GM18951 (cell line): Measurements from ENCODE around the gene ZNF148.

Experiments used
- POLR2A ChIP-seq: IDR thresholded peaks from 4 replicates; pipeline ENCODE4 v1.6.1; 2011; ENCODE audit warnings: mild to moderate bottlenecking; ENCODE audit not compliant: insufficient read length, insufficient read depth; ENCODE audit errors: extremely low read depth
- in situ Hi-C: fragments of 300-500 bp; cut with MboI; formaldehyde crosslinking; loops from one replicate; pipeline ENCODE4 v1.12.0; 2022; ENCODE audit warnings: low sequenced_read_pairs, mixed read lengths, inconsistent platforms; ENCODE audit not compliant: unreplicated experiment

The ZNF148 gene

DNA sequence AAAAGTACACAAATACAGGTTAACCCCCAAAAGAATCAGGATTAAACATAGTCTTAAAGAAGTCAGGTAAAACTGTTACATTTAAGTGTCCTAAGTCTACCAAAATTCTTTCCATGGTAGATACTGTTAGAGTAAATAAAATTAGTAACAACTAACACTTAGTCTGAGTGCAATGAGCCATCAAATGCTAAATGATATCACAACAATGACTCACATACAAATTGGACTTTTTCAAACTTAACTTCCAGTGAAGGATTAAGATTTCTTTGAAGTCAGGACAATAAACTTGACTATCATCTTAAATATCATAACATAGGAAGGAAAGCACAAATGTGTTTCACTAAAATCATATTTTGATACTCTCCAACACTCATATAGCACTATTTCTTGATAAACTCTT is 43.9 kb downstream of the ZNF148 start:
- in situ Hi-C loops = no loop called here
- no peak for TF ChIP-seq POLR2A

DNA sequence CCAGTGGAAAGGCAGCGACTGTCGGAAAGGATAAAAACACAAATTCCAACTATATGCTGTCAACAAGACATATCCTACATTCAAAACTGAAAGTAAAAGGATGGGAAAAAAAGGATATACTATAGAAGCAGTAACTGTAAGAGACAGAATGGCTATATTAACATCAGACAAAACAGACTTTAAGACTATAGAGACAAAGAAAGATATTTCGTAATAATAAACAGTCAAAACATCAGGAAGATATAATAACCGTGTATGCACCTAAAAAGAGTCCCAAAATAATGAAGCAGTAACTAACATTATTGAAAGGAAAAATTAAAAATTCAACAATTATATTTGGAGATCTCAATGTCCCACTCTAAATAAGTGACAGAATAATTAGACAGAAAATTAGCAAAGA is 48.2 kb downstream of the ZNF148 start:
- in situ Hi-C loops = no loop called here
- no peak for TF ChIP-seq POLR2A

DNA sequence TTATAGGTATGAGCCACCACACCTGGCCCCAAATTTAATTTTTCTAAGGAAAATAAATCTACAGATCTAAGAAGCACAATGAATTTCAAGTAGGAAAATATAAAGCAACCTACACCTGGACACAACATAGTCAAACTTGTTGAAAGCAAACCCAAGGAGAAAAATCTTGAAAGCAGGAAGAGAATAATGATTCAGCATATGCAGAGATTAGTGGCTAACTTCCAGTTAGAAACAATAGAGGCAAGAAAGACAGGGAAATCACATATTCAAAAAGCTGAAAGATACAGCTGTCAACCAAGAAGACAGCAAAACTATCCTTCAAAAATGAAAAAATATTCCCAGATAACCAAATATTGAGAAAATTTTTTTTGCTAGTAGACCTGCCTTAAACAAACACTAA is 49.4 kb downstream of the ZNF148 start:
- no peak for TF ChIP-seq POLR2A
- in situ Hi-C loops = no loop called here

DNA sequence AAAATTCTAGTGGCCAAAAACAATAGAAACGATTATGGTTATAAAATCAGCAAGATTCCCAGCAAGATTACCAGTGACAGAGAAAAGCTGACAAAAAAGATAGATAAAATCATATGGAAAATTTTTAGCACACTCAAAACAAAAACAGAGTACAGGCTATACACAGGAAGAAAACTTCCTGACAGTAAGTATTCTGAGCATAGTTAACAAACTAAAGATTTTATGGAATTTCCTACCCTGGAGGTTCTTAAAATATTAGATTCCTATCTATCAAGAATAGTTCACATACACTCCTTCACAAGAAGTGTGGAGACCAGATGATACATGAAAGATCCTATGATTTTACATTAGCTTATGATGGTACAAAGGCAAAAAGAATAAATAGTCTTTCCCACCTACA is 50.8 kb downstream of the ZNF148 start:
- in situ Hi-C loops = no loop called here
- TF ChIP-seq POLR2A = no peak

DNA sequence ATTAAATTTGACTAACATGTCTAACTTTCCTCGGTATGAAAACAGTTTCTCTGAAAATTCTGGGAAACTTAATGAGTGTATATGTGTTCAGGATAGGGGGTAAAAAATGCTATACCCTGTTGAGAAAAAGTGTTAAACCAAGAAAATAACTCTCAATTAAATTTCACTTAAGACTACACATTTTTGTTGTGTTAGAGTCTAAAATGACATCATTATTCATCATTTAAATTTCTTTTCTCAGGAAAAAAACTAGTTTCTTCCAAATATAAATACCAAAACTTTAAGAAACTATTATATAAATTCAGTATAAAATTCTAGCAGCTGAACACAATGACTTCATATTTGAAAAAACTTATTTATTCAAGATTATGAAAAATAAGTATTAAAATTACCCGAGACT is 52.2 kb downstream of the ZNF148 start:
- in situ Hi-C loops = no loop called here
- no peak for TF ChIP-seq POLR2A

DNA sequence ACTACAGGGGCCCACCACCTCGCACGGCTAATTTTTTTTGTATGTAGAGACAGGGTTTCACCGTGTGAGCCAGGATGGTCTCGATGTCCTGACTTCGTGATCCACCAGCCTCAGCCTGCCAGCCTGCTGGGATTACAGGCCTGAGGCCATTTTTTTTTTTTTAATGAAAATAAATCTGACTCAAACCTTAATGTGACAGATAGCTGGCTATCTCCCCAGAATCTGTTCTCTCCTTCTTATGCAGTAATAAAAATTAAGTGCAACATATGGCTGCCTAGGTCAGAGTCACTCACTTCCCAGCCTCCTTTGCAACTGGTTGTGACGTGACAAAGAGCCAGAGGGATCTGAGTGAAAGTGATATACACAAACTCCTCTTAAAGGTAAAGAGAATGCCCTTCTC is 53.0 kb downstream of the ZNF148 start:
- TF ChIP-seq POLR2A = no peak
- in situ Hi-C loops = no loop called here

DNA sequence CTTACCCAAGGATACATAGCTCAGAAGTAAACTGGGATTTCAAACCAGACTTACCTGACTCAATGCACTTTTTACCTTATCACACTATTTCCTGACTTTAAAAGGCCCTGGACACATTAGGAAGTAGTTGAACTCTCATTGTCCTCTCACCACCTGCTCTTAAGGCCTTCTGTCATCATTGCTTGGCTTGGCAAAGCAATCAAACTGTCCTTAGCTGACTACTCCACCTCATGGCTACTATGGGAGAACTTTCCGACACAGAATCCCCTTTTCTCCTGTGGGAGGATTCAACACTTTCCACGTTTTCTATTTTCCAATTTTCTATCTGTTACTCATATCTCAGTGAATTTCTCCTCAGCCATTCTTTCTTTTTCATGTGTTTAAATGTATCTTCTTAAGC is 55.4 kb downstream of the ZNF148 start:
- in situ Hi-C loops = no loop called here
- no peak for TF ChIP-seq POLR2A

DNA sequence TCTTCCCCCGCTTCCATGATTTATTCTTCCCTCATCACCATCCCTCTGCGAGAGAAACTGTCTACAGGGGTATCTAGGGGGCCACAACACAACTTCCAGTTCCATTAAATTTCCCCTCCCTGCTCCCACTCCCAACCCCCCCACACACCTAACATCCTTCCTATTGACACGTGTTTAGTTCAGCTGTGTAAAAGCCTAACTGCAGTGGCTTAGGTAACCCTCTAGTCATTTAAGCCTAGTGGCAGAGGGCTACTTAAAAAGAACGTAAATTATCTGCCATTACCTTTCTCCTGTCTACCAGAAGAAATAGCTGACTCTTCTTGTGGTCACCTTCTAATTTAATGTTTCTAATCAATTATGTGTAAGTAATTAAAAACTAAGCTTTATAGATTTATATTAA is 56.3 kb downstream of the ZNF148 start:
- in situ Hi-C loops = no loop called here
- no peak for TF ChIP-seq POLR2A

DNA sequence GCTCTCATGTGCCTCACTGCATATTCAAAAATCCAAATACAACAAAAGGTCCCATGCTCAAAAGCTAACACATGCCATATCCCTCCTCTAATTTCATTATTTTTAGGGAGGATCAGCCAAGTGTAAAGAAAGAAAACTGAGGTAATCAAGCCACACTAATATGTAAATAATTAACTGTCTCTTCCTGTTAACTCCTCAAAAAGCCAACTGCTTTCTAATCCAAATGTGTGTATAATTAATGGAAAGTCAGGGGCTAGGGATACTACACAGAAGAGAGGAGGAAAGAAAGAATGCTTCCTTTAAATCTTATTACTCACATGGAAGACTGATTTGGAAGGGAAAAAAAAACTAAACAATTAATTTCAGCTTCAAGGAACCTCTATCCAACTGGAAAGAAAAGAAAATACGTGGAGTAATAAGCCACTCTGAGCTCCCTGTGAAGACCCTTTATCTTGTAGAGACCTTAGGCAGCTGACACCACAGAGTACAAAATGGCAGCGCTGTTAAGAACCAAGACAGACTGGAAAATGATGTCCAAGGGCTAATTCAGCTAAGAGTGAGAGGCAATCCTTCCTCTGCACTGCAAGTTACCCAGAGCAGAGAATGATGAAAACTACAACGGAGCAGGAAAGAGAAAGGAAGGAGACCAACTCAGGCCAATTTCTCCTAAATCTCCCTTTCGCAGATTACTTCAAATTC is 56.8 kb downstream of the ZNF148 start:
- no peak for TF ChIP-seq POLR2A
- in situ Hi-C loops = no loop called here

DNA sequence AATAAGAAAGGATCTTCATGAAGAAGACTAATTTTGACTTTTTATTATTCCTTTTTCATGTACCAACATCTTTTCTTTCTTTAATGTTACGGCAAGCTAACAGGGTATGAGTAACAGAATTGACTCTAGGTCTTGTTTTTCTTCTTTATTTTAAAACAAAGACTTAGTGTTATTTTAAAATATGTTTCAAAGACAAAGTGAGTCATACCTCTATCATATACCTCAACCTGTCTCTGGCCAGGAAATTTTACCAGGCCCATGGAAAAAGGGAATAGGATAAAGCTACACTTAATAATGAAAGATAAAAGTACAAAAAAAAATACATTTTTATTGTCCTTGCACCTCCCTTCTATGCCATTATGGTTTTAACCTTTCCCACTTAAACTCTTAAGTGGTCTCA is 57.4 kb downstream of the ZNF148 start:
- no peak for TF ChIP-seq POLR2A
- in situ Hi-C loops = no loop called here

DNA sequence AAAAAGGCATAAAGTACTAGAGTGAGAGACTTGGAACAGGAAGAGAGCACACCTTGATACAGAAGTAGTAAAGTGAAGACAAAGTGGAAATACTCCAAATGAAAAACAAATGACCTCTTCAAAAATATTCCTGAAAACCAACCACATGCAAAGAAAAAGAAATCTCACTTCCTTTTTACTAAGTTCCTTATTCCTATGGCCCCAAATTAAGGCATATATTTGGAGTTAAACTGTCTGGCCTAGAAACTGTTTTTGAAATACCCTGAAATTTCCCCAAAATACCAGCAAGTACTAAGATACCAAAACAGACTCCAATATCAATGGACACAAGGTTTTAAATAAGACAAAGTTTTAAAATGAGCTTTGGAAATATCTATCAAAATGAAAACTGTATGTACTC is 58.2 kb downstream of the ZNF148 start:
- no peak for TF ChIP-seq POLR2A
- in situ Hi-C loops = no loop called here

DNA sequence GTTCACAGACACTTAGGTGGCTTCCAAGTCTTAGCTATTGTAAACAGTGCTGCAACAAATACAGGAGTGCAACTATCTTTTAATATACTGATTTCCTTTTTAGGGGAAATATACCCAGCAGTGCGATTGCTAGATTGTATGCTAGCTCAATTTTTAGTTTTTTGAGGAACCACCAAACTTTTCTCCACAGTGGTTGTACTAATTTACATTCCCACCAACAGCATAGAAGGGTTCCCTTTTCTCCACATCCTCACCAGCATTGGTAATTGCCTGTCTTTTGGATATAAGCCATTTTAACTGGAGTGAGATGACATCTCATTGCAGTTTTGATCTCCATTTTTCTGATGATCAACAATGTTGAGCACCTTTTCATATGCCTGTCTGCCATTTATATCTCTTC is 58.9 kb downstream of the ZNF148 start:
- no peak for TF ChIP-seq POLR2A
- in situ Hi-C loops = no loop called here

DNA sequence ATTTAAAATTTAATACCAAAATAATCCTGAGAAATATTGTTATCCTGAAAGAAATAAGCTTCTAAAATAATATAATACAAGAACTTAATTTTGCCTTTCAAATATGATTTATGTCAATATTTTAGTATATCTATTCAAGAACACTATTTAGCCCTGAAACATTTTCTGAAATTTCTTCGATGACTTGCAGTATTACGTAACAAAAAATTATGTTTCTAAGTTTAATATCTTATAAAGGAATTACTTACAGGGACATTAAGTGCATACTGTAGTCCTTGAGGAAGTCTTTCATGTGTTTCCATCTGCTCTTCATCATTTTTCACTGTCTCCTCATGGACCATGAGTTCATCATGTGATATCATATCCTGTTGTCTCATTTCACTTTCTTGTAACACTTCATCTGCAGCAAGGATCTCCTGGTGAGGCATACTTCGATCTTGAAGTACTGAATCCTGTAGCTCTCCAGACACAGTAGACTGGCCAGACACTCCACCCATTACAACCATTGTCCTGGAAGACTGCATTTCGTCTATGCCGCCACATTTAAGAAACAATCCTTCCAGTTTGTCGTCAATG is 62.0 kb downstream of the ZNF148 start:
- in situ Hi-C loops = no loop called here

DNA sequence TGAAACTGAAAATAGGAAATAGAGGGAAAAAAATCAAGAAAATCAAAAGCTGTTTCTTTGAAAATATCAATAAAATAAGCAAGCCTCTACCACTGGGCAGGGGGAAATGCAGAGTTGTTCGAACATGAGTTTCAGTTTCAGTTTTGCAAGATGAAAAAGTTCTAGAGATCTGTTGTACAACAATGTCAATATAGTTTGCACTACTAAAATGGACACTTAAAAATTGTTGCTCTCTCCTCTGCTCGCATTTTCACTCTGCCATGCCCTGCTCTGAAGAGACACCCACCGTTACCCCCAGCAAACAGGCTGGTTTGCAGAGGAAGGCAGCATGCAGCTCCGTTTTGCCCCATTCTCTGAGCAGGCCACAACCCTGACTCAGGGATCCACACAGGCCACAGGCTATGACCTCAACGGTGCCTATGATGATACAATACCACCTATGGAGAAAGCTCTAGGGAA is 64.5 kb downstream of the ZNF148 start:
- no peak for TF ChIP-seq POLR2A
- in situ Hi-C loops = no loop called here

More for the DNA sequence above, 62.0 kb downstream of the ZNF148 start:
- TF ChIP-seq POLR2A = no peak

DNA sequence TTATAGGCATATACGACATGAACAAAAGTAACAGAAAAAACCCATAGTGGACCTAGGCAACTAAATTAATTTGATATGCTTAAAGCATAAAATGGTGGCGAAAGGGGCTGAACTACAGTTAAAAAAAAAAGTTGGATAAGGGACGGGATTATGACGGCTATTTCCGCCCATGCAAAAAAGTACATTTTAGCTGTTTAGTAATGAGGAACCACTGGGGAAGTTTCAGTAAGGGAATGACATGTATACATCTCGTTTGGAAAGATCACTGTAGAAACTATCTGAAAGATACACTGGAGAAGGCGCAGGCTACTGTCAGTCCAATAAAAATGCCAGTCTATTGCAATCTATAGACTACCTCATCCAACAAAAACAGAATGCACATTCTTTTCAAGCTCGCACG is 65.6 kb downstream of the ZNF148 start:
- in situ Hi-C loops = no loop called here
- no peak for TF ChIP-seq POLR2A

DNA sequence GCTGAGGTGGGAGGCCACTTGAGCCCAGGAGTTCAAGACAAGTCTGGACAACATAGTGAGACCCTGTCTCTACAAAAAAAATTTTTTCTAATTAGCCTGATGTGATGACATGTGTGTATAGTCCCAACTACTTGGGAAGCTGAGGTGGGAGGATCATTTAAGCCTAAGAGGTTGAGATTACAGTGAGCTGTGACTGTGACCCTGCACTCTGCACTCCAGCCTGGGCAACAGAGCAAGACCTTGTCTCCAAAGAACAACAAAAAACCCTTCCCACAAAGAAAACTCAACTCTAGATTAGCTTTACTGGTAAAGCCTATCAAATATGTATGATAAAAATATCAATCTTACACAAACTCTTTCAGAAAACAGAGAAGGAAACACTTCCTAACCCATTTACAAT is 68.5 kb downstream of the ZNF148 start:
- in situ Hi-C loops = no loop called here
- no peak for TF ChIP-seq POLR2A
